PC-3 (cell line): ENCODE data around the gene PDLIM4. TPM values are rescaled to one million over a fixed set of nuclear protein-coding genes. Genes with fewer than 3 reads are reported as not detected.

Source experiments
- ATAC-seq: fragments of 200-7000 bp; cut with Tn5 transposase; 2 replicates; pipeline ENCODE4 v1.9.1; 2020; ENCODE audit warnings: mild to moderate bottlenecking, moderate library complexity
- BruUV-seq: library from RNA; stranded (reverse); fragments of 400-500 nt; replicated peaks from 2 replicates; lab custom pipeline; 2021; lab: Mats Ljungman, UMichigan
- CTCF ChIA-PET: fragments of 300-600 bp; sonication (Branson Sonifier 250); formaldehyde crosslinking; loops from one replicate; lab custom pipeline; 2022; ENCODE audit warnings: antibody characterized with exemption; lab: Charles Lee
- POLR2A ChIA-PET: fragments of 300-600 bp; sonication (Branson Sonifier 250); formaldehyde crosslinking; loops from one replicate; lab custom pipeline; 2022; ENCODE audit warnings: antibody characterized with exemption; ENCODE audit not compliant: unreplicated experiment; lab: Charles Lee
- DNase-seq: peaks from one replicate; pipeline ENCODE4 v3.0.0-alpha.2; 2015
- H2AFZ ChIP-seq: fragments of 300-600 bp; sonication (generic); 2 replicates; pipeline ENCODE4 v1.6.0; 2016; ENCODE audit warnings: antibody characterized with exemption, low read length
- H3F3A ChIP-seq: fragments of 300-600 bp; sonication (generic); one replicate; pipeline ENCODE4 v1.6.0; 2017; ENCODE audit warnings: antibody characterized with exemption, low read length, control low read depth, mild to moderate bottlenecking; ENCODE audit not compliant: unreplicated experiment
- H3K27ac ChIP-seq: fragments of 300-600 bp; sonication (generic); 2 replicates; pipeline ENCODE4 v1.5.1; 2016; ENCODE audit warnings: mild to moderate bottlenecking, low read length
- H3K27me3 ChIP-seq: fragments of 300-600 bp; sonication (generic); 2 replicates; pipeline ENCODE4 v1.6.1; 2016; ENCODE audit warnings: low read length, mixed read lengths
- H3K36me3 ChIP-seq: fragments of 300-600 bp; sonication (generic); 2 replicates; pipeline ENCODE4 v1.6.1; 2016; ENCODE audit warnings: low read depth, mixed run types, low read length, mixed read lengths
- H3K4me1 ChIP-seq: fragments of 300-600 bp; sonication (generic); 2 replicates; pipeline ENCODE4 v1.5.1; 2016; ENCODE audit warnings: low read length; ENCODE audit not compliant: insufficient read depth
- H3K4me2 ChIP-seq: fragments of 300-600 bp; sonication (generic); 2 replicates; pipeline ENCODE4 v1.6.0; 2016; ENCODE audit warnings: low read length
- H3K4me3 ChIP-seq: fragments of 300-600 bp; sonication (generic); 2 replicates; pipeline ENCODE4 v1.5.1; 2016; ENCODE audit warnings: mild to moderate bottlenecking, low read length, mixed read lengths
- H3K79me2 ChIP-seq: fragments of 300-600 bp; sonication (generic); 2 replicates; pipeline ENCODE4 v1.6.1; 2017; ENCODE audit warnings: low read length, mixed read lengths
- H3K9ac ChIP-seq: fragments of 300-600 bp; sonication (generic); 2 replicates; pipeline ENCODE4 v1.6.0; 2016; ENCODE audit warnings: mild to moderate bottlenecking, low read length
- H3K9me2 ChIP-seq: fragments of 300-600 bp; sonication (generic); replicated peaks from 2 replicates; pipeline ENCODE4 v1.6.1; 2016; ENCODE audit warnings: mixed run types, low read length, mixed read lengths
- H3K9me3 ChIP-seq: fragments of 300-600 bp; sonication (generic); 2 replicates; pipeline ENCODE4 v1.6.1; 2016; ENCODE audit warnings: low read length, mixed read lengths
- H4K20me1 ChIP-seq: fragments of 300-600 bp; sonication (generic); 2 replicates; pipeline ENCODE4 v1.6.1; 2016; ENCODE audit warnings: low read length, mixed read lengths
- CTCF ChIP-seq: fragments of 300-600 bp; sonication (generic); conservative IDR thresholded peaks from 2 replicates; pipeline ENCODE4 v1.5.1; 2017; ENCODE audit warnings: antibody characterized with exemption, low read depth, mild to moderate bottlenecking, low read length
- EZH2 ChIP-seq: fragments of 300-600 bp; sonication (generic); IDR thresholded peaks from one replicate; pipeline ENCODE4 v1.6.1; 2017; ENCODE audit warnings: antibody characterized with exemption, mild to moderate bottlenecking, low read length; ENCODE audit not compliant: unreplicated experiment
- EZH2phosphoT487 ChIP-seq: fragments of 300-600 bp; sonication (generic); IDR thresholded peaks from 2 replicates; pipeline ENCODE4 v1.6.1; 2018; ENCODE audit warnings: mild to moderate bottlenecking, antibody characterized with exemption, low read length, borderline replicate concordance
- intact Hi-C: fragments of 100-400 bp; cut with micrococcal nuclease; formaldehyde crosslinking; loops from 2 replicates; pipeline ENCODE4 v1.9.0; 2023
- total RNA-seq: library from RNA; depleted of rRNA; stranded (reverse); fragments of >200 nt; gene quantifications from 2 replicates; pipeline ENCODE4 v1.2.3, GENCODE V29; 2014

The PDLIM4 gene
- total RNA-seq, 1 experiment from 2014 or later, result 27.8 TPM

GRCh38 chr5:132313961-132314432, 56.5 kb downstream of the PDLIM4 start:
- H3K27ac ChIP-seq, result no peak overlapping the region
- H4K20me1 ChIP-seq, result no peaks in the 10 kb centered on the region
- no peaks in the 10 kb centered on the region for H3K27me3 ChIP-seq
- H3K4me3 ChIP-seq, result no peak overlapping the region
- TF ChIP-seq CTCF (no peak), EZH2phosphoT487 (no peak), EZH2 (no peak)
- BruUV-seq, result no TSS peak
- H3K36me3 ChIP-seq, result no peaks in the 10 kb centered on the region
- no peak overlapping the region for H3K9ac ChIP-seq
- no peaks in the 10 kb centered on the region for H3K9me2 ChIP-seq
- DNase-seq (no peak), ATAC-seq (no peak)
- POLR2A ChIA-PET, result no interaction called here
- no peak overlapping the region for H3K4me2 ChIP-seq
- H3K79me2 ChIP-seq, result no peaks in the 10 kb centered on the region
- H3K9me3 ChIP-seq, result no peaks in the 10 kb centered on the region
- peaks cover 12% of the 10 kb centered on the region for H3K4me1 ChIP-seq
- no peaks in the 10 kb centered on the region for H3F3A ChIP-seq
- H2AFZ ChIP-seq, result no peak overlapping the region
- CTCF ChIA-PET, result no interaction called here
- intact Hi-C loops, result no loop called here

- Histone ChIP-seq H3K27ac (no peak overlapping the region), H2AFZ (no peak overlapping the region), H3K27me3 (no peaks in the 10 kb centered on the region), H3K9me2 (no peaks in the 10 kb centered on the region), H3F3A (no peaks in the 10 kb centered on the region), H3K9ac (no peak overlapping the region), H3K9me3 (no peaks in the 10 kb centered on the region), H3K4me3 (no peak overlapping the region), H4K20me1 (no peaks in the 10 kb centered on the region), H3K4me2 (no peak overlapping the region), H3K79me2 (no peaks in the 10 kb centered on the region), H3K36me3 (no peaks in the 10 kb centered on the region), H3K4me1 (peaks cover 15% of the 10 kb centered on the region)
- ATAC-seq, result no peak
- intact Hi-C loops, result loop anchor here (5.0 kb wide), 1 partner anchor 47 kb away; no protein-coding TSS in a partner anchor
- POLR2A ChIA-PET, result no interaction called here
- CTCF ChIA-PET, result interaction anchor here (0.6 to 1.0 kb wide), 2 partner anchors 23 to 77 kb away, joined by 3 read pairs; no protein-coding TSS in a partner anchor
- no peak for DNase-seq
- no peak for TF ChIP-seq CTCF
- no peak for TF ChIP-seq EZH2phosphoT487
- TF ChIP-seq EZH2, result no peak
- no TSS peak for BruUV-seq
Observed at GRCh38 chr5:132315529-132316067, 58.1 kb downstream of the PDLIM4 start.

- Histone ChIP-seq H4K20me1 (no peaks in the 10 kb centered on the region), H3K4me2 (no peak overlapping the region), H3K9me2 (no peaks in the 10 kb centered on the region), H3K27ac (no peak overlapping the region), H3K79me2 (no peaks in the 10 kb centered on the region), H3K9ac (no peak overlapping the region), H3F3A (no peaks in the 10 kb centered on the region), H3K36me3 (no peaks in the 10 kb centered on the region), H3K4me3 (no peak overlapping the region), H3K4me1 (peaks cover 15% of the 10 kb centered on the region), H3K9me3 (no peaks in the 10 kb centered on the region), H2AFZ (no peak overlapping the region), H3K27me3 (no peaks in the 10 kb centered on the region)
- TF ChIP-seq EZH2 (no peak), EZH2phosphoT487 (no peak), CTCF (no peak)
- CTCF ChIA-PET, result no interaction called here
- BruUV-seq, result no TSS peak
- ATAC-seq, result no peak
- no peak for DNase-seq
- intact Hi-C loops, result loop anchor here (5.0 kb wide), 1 partner anchor 42 kb away; no protein-coding TSS in a partner anchor
- POLR2A ChIA-PET, result no interaction called here
Observed at GRCh38 chr5:132319975-132320374, 62.5 kb downstream of the PDLIM4 start.
